ENCODE results near the gene CENPS. TPM values are rescaled to one million over a fixed set of nuclear protein-coding genes. Genes with fewer than 3 reads are reported as not detected.

Gene CENPS
- total and polyA plus RNA-seq, 2 of the 13 experiments (the other 11 are each of a cell fraction or from before 2014, with no cell fraction given), result 3.3 to 22.0 TPM

- no peak for TF ChIP-seq YY1 (IDR thresholded peaks at IDR 0.05; ENCODE audit: insufficient read depth, insufficient replicate concordance, low read depth, low read length)
- TF ChIP-seq ZBTB20 (CRISPR knock-in tag; IDR thresholded peaks at IDR 0.05; ENCODE audit: borderline replicate concordance, low read depth), result no peak
- TF ChIP-seq ETV6 (CRISPR knock-in tag; conservative IDR thresholded peaks at IDR 0.05), result no peak
- TF ChIP-seq ZNF33A (CRISPR knock-in tag; IDR thresholded peaks at IDR 0.05; ENCODE audit: borderline replicate concordance), result no peak
- no peak for TF ChIP-seq SALL1 (CRISPR knock-in tag; IDR thresholded peaks at IDR 0.05)
- TF ChIP-seq ZNF672 (CRISPR knock-in tag; IDR thresholded peaks at IDR 0.05), result 0 out of 2 replicates have a peak, but pooled peaks have one; percentile 35
- peak; percentile 42 for TF ChIP-seq ZNF777 (CRISPR knock-in tag; IDR thresholded peaks at IDR 0.05)
- no peak for TF ChIP-seq SP1 (IDR thresholded peaks at IDR 0.05)
- no peak for TF ChIP-seq SP1 (CRISPR knock-in tag; IDR thresholded peaks at IDR 0.05)
- no peak for TF ChIP-seq ZFP36L1 (CRISPR knock-in tag; IDR thresholded peaks at IDR 0.05)
- TF ChIP-seq TOPORS (CRISPR knock-in tag; IDR thresholded peaks at IDR 0.05), result peak; percentile 81
- TF ChIP-seq ZNF562 (CRISPR knock-in tag; IDR thresholded peaks at IDR 0.05; ENCODE audit: borderline replicate concordance), result 0 out of 2 replicates have a peak, but pooled peaks have one; percentile 65
- peak; percentile 66; the same call in 1 of the 2 replicates for TF ChIP-seq RNF2 (conservative IDR thresholded peaks at IDR 0.05; ENCODE audit: low read depth)
- no peak for TF ChIP-seq ZNF276 (CRISPR knock-in tag; IDR thresholded peaks at IDR 0.05; ENCODE audit: low read depth)
- 0 out of 2 replicates have a peak, but pooled peaks have one; percentile 1 for TF ChIP-seq ZNF253 (CRISPR knock-in tag; IDR thresholded peaks at IDR 0.05; ENCODE audit: borderline replicate concordance)
- no peak for TF ChIP-seq ZSCAN25 (CRISPR knock-in tag; IDR thresholded peaks at IDR 0.05)
- TF ChIP-seq AGO2 (optimal IDR thresholded peaks at IDR 0.05; ENCODE audit: low read depth, low read length), result peak; percentile 19
- TF ChIP-seq HHEX (CRISPR knock-in tag; IDR thresholded peaks at IDR 0.05), result no peak
- TF ChIP-seq ZBTB10 (CRISPR knock-in tag; IDR thresholded peaks at IDR 0.05; ENCODE audit: borderline replicate concordance), result 0 out of 2 replicates have a peak, but pooled peaks have one; percentile 20
- TF ChIP-seq ZNF564 (CRISPR knock-in tag; IDR thresholded peaks at IDR 0.05), result no peak
- 0 out of 2 replicates have a peak, but pooled peaks have one; percentile 7 for TF ChIP-seq ZNF746 (CRISPR knock-in tag; IDR thresholded peaks at IDR 0.05)
- TF ChIP-seq ZNF589 (CRISPR knock-in tag; conservative IDR thresholded peaks at IDR 0.05), result peak; percentile 72
- no peak for TF ChIP-seq ARHGAP35 (CRISPR knock-in tag; IDR thresholded peaks at IDR 0.05; ENCODE audit: borderline replicate concordance)
- TF ChIP-seq CAMTA2 (CRISPR knock-in tag; IDR thresholded peaks at IDR 0.05; ENCODE audit: borderline replicate concordance), result no peak
- TF ChIP-seq SRSF1 (optimal IDR thresholded peaks at IDR 0.05; ENCODE audit: low read depth, low read length), result peak; percentile 6
- TF ChIP-seq ELF3 (CRISPR knock-in tag; IDR thresholded peaks at IDR 0.05), result no peak
- TF ChIP-seq ZNF629 (CRISPR knock-in tag; conservative IDR thresholded peaks at IDR 0.05), result no peak
- TF ChIP-seq IKZF5 (CRISPR knock-in tag; IDR thresholded peaks at IDR 0.05), result no peak
These were observed 30.7 kb upstream of the CENPS start (continued) for GRCh38 chr1:10399444-10399941.
